Measurements from ENCODE around the gene EPHB1.
A peak's percentile ranks its signal among the peaks of the same experiment; 100 is the strongest.

The EPHB1 gene

DNA sequence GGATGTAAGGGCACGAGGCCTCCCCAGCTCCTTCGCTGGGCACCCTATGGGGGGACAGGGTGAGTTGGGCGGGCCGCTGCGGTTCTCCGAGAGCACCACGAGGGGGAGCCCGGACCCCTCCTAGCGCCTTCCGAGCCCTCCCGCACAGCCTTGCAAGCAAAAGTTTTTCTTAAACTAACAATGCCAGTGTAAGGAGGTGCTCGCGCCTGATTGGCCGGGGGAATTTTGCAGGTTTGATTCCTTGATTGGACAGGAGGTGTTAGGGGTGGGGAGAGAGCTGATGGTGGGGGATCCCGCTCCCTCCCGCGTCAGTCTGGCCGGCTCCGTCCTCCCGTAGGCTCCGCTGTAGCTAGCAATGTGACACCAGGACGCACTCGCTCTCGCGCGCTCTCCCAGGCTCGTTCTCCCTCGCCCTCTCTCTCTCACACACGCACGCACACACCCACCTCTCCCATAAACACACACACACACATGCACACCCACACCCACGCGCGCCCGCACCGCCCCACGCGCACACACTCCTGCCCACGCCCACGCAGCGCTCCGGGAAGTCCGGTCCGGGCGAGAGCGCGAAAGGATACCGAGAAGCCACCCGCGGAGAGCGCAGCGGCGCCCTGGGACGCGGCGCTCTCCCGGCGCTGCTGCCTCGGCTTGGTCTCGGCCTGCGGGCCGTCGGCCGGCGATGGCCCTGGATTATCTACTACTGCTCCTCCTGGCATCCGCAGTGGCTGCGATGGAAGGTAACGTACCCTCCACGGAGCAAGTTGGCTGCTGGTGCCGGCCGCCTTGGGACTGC, at the start of gene EPHB1:
Gene EPHB1, plus strand, starts transcription at position 311 of the 796 bp plus-strand sequence.
- DNase-seq (ENCODE audit: low spot score), result peak; percentile 89

DNA sequence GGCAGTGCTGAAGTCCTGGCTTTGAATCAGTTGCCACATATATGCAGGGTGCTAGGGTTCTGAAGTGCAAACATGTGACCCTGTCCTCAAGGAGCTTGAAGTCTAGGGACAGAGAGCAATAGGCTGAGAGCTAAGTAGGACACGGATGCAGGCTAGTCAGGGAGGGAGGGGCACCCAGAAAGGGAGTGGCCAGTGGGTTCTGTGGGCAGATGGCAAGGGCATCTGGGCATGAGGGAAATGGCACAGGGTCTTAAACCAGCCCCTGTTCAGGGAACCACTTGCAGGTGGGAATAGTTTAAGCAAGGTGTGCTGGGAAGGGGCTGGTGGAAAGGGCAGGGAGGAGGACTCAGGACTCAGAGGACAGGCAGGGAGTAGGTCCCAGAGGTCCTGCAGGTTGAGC, 46.4 kb upstream of the EPHB1 start:
- no peak for DNase-seq (ENCODE audit: low spot score)

DNA sequence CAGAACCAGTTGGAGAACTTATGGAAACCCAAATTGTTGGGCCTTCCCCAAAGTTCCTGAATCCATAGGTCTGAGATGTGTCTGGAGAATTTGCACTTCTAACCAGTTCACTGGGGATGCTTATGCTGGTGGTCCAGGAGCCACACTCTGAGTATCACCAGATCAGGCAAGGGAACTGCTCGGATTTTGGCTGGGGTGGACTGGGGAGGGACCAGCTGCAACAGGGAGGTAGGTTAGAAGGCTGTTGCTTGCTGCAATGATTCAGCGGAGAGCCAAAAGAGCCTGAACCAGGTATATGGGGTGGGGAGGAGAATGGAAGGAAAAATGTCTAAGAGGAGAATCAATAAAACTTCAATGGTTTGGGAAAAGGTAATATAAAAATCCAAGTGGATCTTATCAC, 45.9 kb upstream of the EPHB1 start:
- DNase-seq (ENCODE audit: low spot score), result no peak

DNA sequence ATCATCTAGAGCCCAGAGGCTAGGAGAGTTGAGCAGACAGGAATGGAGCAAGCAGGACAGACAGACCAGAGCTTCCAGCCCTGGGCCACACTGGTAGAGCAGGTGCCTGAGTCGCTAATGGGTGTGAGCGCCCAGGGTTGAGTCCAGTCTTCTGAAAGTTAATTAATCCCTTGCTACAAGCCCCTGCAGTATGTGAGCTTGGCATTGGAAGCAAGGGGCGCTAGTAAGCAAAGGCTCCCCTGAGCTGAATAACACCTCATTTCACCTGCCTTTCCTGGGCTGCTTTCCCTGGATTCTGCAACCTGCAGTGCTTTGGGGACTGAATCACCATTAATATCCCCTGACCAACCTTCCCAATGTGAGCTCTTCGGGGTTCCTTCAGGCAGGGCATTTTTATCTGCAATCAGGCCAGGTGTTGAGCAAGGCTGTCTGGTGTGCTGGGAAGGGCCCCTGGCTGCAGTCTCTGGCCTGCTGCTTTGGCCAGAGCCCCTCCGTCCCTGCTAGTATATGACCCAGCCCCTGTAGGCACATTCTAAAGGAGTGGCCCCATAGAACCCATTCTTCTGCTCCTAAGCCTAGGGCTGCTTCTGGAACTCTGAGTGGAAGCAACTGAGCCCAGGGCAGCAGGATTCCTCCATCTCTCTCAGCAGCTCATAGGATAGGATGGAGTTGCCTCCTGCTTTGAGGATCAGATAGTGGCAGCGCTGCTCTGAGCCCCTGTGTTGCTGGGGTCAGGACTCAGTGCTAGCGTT, 45.1 kb upstream of the EPHB1 start:
- DNase-seq (ENCODE audit: low spot score), result no peak

DNA sequence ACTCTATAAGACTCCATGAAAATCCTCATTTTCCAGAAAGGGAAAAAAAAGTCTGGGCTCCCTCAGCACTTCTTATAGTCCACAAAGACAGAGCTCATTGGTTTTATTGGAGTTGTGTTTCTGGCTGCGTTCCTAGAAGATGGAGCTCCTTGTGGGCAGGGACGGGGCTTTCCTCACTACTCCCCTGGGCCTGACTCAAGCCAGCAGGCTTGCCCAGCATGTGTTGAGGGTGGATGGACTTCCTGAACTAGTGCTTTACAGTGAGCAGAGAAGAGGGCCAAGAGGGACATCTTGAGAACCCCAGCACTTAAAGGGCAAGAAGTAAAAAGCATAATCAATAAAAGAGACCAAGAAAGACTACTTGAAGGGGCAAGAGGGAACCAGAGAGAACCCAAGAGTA, 43.2 kb upstream of the EPHB1 start:
- no peak for DNase-seq (ENCODE audit: low spot score)

DNA sequence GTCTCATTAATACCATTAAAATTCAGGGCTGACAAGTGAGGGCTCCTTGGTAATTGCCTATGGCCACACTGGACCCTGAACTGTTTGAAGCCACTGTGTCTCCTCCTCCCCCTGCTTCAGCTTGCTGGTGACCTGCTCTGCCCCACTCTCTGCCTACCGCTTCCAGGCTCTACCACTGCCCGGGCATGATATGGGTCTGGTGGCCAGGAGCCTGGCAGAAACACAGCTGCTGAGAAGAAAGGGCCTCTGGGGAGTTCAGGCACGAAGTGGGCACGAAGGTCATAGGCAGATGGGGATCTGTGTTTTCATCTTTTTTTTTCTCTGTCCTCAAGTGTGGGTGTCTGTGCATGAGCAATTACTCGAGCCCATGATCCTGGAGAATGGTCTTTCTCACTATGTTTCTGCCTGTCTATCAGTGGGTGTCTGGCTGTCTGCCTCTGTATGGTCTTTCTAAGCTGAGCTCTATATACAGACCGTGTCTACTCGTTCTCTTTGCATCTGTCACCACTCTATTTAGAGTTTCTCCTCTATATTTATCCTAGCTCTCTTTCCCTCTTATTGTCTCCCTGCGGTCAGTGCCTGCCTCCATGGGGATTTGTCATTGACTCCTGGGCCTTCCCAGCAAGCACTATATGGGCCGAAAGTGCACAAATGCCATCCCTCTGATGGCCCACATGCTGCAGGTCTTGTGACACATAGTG, 42.1 kb upstream of the EPHB1 start:
- DNase-seq (ENCODE audit: low spot score), result no peak

DNA sequence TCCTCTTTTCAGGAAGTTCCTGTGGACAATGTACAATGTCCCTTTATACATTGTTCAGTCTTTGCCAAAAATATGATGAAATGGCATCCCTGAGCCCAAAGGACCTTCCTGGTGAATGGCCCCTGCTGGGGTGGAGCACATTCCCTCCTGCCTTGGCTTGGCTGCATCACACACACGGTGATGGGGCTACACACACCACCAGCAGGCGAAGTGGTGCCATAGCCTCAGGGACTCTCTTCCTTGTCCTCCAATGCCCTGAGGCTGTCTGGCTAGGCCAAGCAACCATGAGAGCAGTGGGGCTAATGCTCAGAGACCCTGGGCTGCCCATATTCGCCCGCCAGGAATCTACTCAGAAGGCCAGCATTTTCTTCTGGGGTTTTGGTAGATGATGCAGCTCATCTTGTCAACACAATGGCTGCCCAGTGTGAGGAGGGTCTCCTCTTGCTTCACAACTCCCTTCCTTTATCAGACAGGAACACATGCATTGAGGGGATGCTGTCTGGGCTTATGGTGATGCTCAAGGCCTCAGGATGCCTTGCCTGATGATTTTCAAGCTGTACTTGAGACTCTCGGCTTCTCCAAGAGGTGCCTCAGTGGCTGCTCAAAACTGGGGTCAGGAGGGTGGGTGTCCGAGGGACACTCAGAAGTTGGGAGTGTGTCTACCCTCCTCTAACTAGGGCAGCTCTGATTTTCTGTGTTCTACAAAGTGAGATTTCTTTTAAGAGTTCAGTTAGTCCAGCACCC, 40.9 kb upstream of the EPHB1 start:
- DNase-seq (ENCODE audit: low spot score), result no peak

DNA sequence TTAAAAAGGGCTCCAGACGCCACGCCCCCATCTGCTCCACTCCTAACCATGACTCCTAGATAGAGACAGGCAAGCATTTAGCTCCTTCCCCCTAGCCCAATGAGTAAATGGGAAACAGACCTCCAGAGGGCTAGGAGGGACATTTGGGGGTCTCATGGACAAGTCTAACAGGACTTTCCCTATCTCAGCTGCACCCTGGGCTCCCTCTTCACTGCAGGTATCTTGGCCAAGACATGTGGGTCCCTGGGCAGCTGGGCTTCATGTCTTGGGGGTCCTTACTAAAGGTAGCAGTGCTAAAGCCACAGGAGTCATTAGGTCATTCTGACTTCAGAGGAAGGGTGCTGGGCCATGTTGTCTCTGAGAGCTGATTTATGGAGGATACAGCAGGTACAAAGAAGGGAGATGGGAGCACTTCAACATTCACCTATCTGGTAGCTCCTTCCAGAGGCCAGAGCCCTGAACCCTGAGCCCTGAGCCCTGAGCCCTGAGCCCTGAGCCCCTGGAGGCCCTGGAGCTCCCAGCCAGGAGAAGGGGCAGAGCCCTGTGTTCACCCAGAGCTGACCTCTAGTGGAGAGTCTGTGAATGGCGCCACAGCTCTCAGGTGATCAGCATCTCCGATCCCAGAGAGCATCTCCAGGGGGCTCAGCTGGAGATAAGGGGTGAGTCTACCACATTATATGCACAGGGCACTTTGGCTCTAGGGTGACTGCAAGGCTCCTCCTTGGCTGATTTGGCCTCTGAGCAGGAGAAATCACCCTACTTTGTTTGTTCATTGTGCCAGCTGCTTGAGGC, 40.1 kb upstream of the EPHB1 start:
- no peak for DNase-seq (ENCODE audit: low spot score)

DNA sequence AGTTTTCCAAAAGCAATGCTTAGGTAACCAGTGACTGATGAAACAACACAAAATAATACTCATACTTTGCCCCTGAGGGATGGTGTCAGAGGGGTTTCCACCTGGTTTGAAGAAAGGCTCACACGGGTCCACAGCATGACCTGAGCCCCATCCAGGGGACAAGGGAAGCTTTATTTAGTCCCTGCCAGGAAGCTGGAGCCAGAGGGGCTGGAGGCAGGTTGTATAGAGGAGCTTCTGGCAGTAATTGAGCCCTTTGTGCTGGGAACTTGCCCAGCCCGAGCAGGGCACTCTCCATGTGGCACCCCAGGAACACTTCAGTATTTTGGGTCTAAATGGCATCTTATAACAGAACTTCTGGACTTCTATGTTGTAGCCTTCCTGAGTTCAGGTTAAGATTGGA, 39.2 kb upstream of the EPHB1 start:
- DNase-seq (ENCODE audit: low spot score), result no peak

DNA sequence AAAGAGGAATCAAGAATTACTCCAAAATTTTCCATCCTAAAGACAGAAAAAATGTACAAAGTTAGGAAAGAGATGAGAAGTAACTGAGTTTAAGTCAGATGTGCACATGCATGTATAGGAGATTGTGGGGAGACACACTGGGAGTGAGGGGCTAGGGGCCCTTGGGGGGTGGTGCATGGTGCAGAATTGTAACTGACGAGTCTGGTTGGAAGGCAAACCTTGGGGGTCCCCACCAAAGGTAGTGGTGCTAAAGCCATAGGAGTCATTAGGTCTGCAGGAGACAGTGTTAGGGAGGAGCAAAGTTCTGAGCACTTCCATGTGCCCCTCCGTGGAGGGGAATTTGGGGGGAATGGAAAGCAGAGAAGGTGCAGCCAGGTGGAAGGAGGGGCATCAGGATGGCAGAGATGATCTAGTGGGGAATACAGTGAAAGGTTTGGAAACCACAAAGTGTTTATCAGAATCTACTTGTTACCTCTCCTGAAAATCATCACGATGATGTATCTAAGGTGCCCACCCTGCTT, 37.5 kb upstream of the EPHB1 start:
- no peak for DNase-seq (ENCODE audit: low spot score)

DNA sequence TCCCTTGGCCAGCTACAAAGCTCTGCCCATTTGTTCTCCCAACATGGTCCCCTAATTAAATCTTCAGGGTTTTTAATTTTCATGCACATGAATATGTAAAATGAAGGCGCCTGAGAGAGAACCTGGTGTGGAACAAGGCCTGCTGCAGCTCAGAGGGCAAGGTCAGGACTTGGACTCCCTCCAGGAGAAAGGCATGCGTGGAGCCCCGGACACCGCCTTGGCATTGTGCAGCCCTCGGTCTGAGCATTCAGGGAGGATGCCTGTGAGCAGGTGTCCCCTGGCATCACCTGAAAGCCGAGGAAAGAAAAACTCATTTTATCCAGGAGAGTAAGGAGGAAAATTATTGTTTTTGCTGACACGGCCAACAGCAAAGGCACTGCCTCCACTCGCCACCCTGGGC, 33.8 kb upstream of the EPHB1 start:
- DNase-seq (ENCODE audit: low spot score), result no peak

DNA sequence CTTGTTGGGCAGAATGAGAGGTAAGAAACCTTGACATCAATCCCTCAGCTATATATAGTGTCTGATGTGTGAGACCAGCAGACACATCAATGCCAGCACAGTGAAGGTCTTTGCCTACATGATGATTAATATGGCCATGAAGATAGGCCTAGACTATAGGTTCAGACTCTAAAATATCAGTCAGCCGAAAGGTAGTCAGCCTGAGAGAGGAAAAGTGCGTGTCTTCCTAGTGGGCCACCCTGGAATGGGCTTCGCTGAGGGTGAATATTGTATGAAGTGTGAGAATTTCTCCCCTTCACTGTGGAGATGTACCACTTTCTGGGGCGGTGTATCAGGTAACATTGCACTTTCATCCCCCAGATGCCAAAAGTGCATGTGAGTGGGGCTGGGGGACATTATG, 33.0 kb upstream of the EPHB1 start:
- no peak for DNase-seq (ENCODE audit: low spot score)

DNA sequence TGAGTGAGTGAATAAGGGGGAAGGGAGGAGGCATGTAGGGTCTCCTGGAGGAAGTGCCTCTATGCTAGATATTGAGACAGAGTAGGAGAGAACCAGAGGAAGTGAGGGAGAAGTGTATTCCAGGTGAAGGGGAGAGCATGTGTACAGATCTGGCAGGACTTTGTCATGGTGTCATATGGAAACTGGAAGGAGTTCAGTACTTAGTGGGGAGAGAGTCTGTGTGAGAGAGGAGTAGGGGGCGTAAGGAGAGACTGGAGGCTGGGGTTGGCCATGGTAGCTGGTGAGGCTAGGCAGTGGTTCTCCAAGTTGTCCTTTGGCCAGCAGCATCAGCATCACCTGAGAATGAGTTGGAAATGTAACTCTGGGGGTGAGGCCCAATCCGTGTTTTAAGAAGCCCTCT, 29.6 kb upstream of the EPHB1 start:
- no peak for DNase-seq (ENCODE audit: low spot score)

DNA sequence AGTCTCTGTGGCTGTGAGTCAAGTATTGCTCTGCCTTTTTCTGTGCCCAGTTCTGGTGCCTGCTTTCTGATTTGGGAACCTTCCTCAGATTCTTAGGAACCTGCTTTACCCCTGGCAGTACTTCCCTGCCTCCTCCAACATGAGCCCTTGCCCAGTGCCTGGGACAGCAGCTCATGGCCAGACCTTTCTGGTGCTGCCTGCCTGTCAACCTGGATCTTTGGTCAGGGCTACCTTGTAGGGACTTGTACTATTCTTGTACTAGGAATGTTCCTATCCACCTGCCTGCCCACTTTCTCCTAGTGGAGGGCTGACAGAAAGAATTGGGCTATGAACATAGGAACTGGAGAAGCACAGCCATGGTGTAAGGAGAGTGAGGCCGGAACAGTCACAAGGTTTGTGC, 28.8 kb upstream of the EPHB1 start:
- no peak for DNase-seq (ENCODE audit: low spot score)

DNA sequence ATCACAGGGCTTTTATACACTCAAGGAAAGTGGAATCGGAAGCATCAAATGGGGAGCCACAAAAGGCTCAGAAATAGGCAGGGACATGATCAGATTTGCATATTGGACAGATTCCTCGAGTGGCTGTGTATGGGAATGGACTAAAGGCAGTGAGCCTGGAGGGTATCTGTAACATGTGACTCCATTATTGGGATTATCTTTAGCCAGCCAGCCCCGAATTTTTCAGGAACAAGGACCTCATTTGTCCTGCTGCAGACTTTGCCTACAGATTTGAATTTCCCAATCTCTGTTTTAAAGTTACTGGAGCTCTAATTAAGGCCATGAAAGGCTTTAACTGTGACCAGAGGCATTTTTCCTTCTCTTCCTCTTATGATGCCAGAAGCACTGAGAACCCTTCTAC, 26.9 kb upstream of the EPHB1 start:
- no peak for DNase-seq (ENCODE audit: low spot score)

DNA sequence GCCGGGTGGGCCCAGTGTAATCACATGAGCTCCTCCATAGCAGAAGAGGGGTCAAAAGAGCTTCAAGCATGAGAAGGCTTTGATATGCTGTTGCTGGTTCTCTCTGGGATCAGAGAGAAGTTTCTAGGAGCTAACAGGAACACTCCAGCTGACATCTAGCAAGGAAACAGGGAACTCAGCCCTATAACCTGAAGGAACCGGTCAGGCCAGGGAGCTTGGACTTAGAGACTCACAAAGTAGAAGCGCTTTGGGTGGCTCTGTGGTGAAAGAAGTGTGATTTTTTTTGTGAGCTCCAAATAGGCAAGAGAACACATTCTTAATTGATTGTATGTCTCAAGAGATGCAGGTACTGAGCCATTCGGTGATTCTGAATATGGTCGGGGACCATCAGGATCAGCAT, 26.2 kb upstream of the EPHB1 start:
- DNase-seq (ENCODE audit: low spot score), result no peak

DNA sequence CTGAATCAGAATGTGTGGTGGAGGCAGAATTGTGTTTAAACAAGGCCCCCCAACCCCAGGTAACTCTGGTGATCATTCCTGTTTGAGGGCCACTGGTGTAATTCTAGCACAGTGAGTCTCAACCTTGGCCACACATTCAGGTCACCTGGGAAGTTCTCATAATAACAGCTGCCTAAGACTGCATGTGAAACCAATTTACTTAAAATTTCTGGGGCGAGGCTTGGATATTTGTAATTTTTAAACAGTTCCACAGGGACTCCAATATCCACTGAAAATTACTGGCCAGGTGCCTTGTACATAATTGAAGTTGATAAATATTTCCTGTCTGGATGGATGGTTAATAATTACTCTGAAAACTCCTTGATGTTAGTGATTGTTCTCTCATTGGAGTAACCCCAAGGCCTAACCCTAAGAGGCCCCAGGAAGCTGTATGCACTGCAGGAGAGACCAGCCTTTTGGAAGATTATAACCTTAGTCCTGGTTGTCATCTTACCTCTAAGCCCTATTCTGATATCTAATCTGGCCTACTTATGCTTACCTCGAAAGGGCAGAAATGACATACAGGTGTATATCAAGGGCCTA, 25.7 kb upstream of the EPHB1 start:
- DNase-seq (ENCODE audit: low spot score), result no peak

DNA sequence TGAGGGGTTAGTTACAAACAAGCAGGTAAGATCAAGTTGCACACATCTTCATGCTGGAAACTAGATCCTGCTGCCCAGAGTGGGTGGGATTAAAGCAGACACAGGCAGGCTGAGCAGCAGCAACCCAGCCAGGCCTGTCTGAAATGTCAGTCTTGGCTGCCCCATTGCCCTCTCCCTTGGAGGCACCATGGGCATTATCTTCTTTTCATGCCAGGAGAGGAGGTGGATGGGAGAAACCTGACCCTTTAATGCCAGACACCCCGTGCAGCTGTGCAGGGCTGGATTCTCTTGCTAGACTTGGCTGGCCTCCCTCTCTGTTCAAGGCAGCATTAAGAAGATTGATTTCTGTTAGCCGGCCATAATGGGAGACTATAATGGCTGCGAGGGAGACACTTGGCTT, 23.0 kb upstream of the EPHB1 start:
- no peak for DNase-seq (ENCODE audit: low spot score)

DNA sequence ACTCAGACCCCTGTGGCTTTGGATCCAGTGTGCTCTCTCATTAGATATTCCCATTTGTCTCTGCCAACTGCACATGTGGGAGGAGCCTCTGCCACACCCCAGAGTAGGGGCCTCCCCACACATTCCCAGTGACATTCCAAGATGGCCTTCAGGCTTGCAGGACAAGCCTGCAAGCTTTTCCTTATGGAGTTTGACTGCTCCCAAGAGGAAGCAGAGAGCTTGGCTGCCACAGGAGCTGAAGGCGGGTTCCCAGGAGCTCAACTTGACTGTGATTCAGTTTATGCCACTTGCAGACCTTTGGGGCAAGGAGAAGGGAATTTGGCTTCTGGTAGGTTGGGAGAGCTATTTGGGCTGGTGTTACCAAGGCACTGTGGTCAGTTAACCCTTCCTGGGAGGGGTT, 22.5 kb upstream of the EPHB1 start:
- DNase-seq (ENCODE audit: low spot score), result no peak

DNA sequence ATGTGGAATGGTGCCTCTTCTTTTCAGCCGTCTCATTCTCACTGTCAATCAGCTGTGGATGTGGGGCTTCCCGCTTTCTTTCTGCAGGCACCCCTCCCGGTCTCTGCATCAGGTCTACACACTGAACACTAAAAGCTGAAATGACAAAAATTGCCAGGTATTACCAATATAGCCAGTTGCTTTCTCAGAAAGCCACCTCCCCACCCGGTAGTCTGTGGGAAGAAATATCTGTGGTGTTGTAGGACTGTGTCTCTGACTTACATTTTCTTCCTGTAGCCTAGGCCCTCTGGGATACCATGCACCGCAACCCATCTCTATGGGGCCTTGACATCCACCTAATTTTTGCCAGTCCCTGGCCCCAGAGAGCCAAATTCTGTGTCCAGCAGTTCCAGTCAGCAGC, 19.2 kb upstream of the EPHB1 start:
- DNase-seq (ENCODE audit: low spot score), result peak; percentile 25

DNA sequence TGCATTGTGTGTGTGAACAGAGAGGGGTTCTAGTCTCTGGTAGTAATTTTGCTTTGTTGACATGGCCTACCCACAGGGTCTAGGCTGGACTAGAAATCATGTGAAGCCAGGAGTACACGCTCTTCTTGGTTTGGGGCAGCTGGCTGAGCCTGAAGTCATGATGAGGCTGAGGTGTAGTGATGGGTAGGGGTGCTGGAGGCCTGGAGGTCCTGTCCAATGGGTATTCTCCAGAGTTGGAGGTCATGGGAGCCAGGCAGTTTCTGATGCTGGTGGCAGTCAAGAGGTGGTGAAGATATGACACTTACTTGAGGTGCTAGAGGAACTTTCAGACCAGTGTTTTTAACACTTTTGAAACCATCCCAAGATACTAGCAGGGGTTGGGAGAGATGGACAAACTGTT, 18.5 kb upstream of the EPHB1 start:
- DNase-seq (ENCODE audit: low spot score), result no peak

All from left forelimb (tissue), 1 donor.